ENCODE data around the gene SSBP3. TPM values are rescaled to one million over a fixed set of nuclear protein-coding genes. Genes with fewer than 3 reads are reported as not detected.

The SSBP3 gene
- total and polyA plus RNA-seq, 2 experiments from 2014 or later: 47.4 to 68.6 TPM

GRCh38 chr1:54413295-54413694 is 7.1 kb upstream of the SSBP3 start:
- DNase-seq (ENCODE audit: low spot score) (no peak), ATAC-seq (no peak)
- Histone ChIP-seq H3K27me3 (ENCODE audit: insufficient read depth) (no peaks in the 10 kb centered on the region), H2AFZ (peak overlapping the region; percentile 47; the same call in 1 of the 2 replicates), H3K27ac (ENCODE audit: low read depth) (no peak overlapping the region), H3K79me2 (replicated peaks; ENCODE audit: insufficient read depth) (no peaks in the 10 kb centered on the region), H3K4me2 (no peak overlapping the region), H3K9me2 (ENCODE audit: insufficient read depth) (no peaks in the 10 kb centered on the region), H3K4me3 (no peak overlapping the region), H3K4me1 (ENCODE audit: insufficient read depth) (peaks cover 27% of the 10 kb centered on the region), H3K36me3 (ENCODE audit: insufficient read depth) (no peaks in the 10 kb centered on the region), H3F3A (replicated peaks; ENCODE audit: low read depth) (no peaks in the 10 kb centered on the region; the same call in 1 of the 2 replicates), H4K20me1 (replicated peaks; ENCODE audit: insufficient read depth) (no peaks in the 10 kb centered on the region)
- Mint-ChIP-seq H3K27ac (no peak overlapping the region), H3K27me3 (ENCODE audit: insufficient read depth, low read depth, poor library complexity) (peaks cover 22% of the 10 kb centered on the region), H3K9me3 (no peaks in the 10 kb centered on the region; the same call in 1 of the 3 replicates), H3K4me3 (no peak overlapping the region), H3K4me1 (peaks cover 37% of the 10 kb centered on the region), H3K36me3 (ENCODE audit: low read depth) (no peaks in the 10 kb centered on the region)
- TF ChIP-seq ZNF331 (CRISPR knock-in tag; IDR thresholded peaks at IDR 0.05; ENCODE audit: low read depth) (no peak), ZNF114 (CRISPR knock-in tag; IDR thresholded peaks at IDR 0.05) (no peak), CREB1 (CRISPR knock-in tag; IDR thresholded peaks at IDR 0.05; ENCODE audit: low read depth) (no peak), POLR2AphosphoS5 (IDR thresholded peaks at IDR 0.05; ENCODE audit: low read depth) (no peak), STAT1 (IDR thresholded peaks at IDR 0.05; ENCODE audit: unreplicated experiment) (no peak), REST (IDR thresholded peaks at IDR 0.05; ENCODE audit: unreplicated experiment) (no peak), EZH2 (IDR thresholded peaks at IDR 0.05; ENCODE audit: low read depth, unreplicated experiment) (no peak), CTCF (conservative IDR thresholded peaks at IDR 0.05; ENCODE audit: low read depth in 2 of 2) (no peak), EZH2phosphoT487 (IDR thresholded peaks at IDR 0.05; ENCODE audit: unreplicated experiment) (no peak), JUNB (IDR thresholded peaks at IDR 0.05; ENCODE audit: unreplicated experiment) (no peak), NANOG (IDR thresholded peaks at IDR 0.05; ENCODE audit: borderline replicate concordance) (no peak), ZNF462 (CRISPR knock-in tag; IDR thresholded peaks at IDR 0.05) (no peak), ETS1 (IDR thresholded peaks at IDR 0.05) (no peak)
